Smooth muscle cell (in vitro differentiated cells): Measurements from ENCODE around the gene RPL22. TPM values are rescaled to one million over a fixed set of nuclear protein-coding genes. Genes with fewer than 3 reads are reported as not detected.

ENCODE experiments used
- DNase-seq: peaks from one replicate; lab custom pipeline; 2025; ENCODE audit not compliant: unreplicated experiment; lab: John Stamatoyannopoulos, UW
- H2AFZ ChIP-seq: fragments of 200-600 bp; sonication (generic); 2 replicates; pipeline ENCODE4 v1.6.0; 2016; ENCODE audit warnings: antibody characterized with exemption, low read depth, mild to moderate bottlenecking
- H3F3A ChIP-seq: fragments of 200-600 bp; sonication (generic); 2 replicates; pipeline ENCODE4 v1.6.0; 2017; ENCODE audit warnings: antibody characterized with exemption, low read depth
- H3K27ac ChIP-seq: fragments of 200-600 bp; sonication (generic); 2 replicates; pipeline ENCODE4 v1.5.1; 2016; ENCODE audit warnings: low read depth, mild to moderate bottlenecking
- H3K27me3 ChIP-seq: fragments of 200-600 bp; sonication (generic); 2 replicates; pipeline ENCODE4 v1.6.1; 2016; ENCODE audit warnings: low read depth, mild to moderate bottlenecking
- H3K36me3 ChIP-seq: fragments of 200-600 bp; sonication (generic); 2 replicates; pipeline ENCODE4 v1.5.1; 2016; ENCODE audit warnings: low read depth
- H3K4me1 ChIP-seq: fragments of 200-600 bp; sonication (generic); 2 replicates; pipeline ENCODE4 v1.5.1; 2016; ENCODE audit warnings: low read depth
- H3K4me2 ChIP-seq: fragments of 200-600 bp; sonication (generic); 2 replicates; pipeline ENCODE4 v1.6.0; 2016; ENCODE audit warnings: mild to moderate bottlenecking
- H3K4me3 ChIP-seq: fragments of 200-600 bp; sonication (generic); 2 replicates; pipeline ENCODE4 v1.5.1; 2016; ENCODE audit warnings: mild to moderate bottlenecking
- H3K79me2 ChIP-seq: fragments of 200-600 bp; sonication (generic); 2 replicates; pipeline ENCODE4 v1.6.0; 2016; ENCODE audit warnings: low read depth, mild to moderate bottlenecking
- H3K9ac ChIP-seq: fragments of 200-600 bp; sonication (generic); 2 replicates; pipeline ENCODE4 v1.6.0; 2016; ENCODE audit warnings: low read depth
- H3K9me3 ChIP-seq: fragments of 200-600 bp; sonication (generic); replicated peaks from 2 replicates; pipeline ENCODE4 v1.5.1; 2016; ENCODE audit warnings: low read depth
- H4K20me1 ChIP-seq: fragments of 200-600 bp; sonication (generic); 2 replicates; pipeline ENCODE4 v1.6.0; 2016; ENCODE audit warnings: low read depth
- CTCF ChIP-seq: fragments of 200-600 bp; sonication (generic); IDR thresholded peaks from 2 replicates; pipeline ENCODE4 v1.5.1; 2017; ENCODE audit warnings: borderline replicate concordance, mild to moderate bottlenecking, antibody characterized with exemption; ENCODE audit not compliant: insufficient read depth, poor library complexity, severe bottlenecking
- WGBS: methylation state at CpG from one replicate; pipeline ENCODE4 v1.1.7; 2016; ENCODE audit warnings: low lambda C conversion rate; 5-methylcytosine and 5-hydroxymethylcytosine counted together
- polyA plus RNA-seq: library from polyadenylated mRNA; unstranded; fragments of >200 nt; fragmentation: Nextera tagmentation; extraction: Ambion mirVana; gene quantifications from 2 replicates; pipeline ENCODE4 v1.2.1, GENCODE V29; 2016
- total RNA-seq: library from RNA; depleted of rRNA; stranded (reverse); fragments of >200 nt; gene quantifications from 2 replicates; pipeline ENCODE4 v1.2.3, GENCODE V29; 2014

Gene RPL22
- total and polyA plus RNA-seq, 2 experiments from 2014 or later, result 108 TPM

- peaks cover 14% of the 10 kb centered on the region for H4K20me1 ChIP-seq
- no peak overlapping the region for H3K4me3 ChIP-seq
- peak; percentile 59 for DNase-seq
- peaks cover 3% of the 10 kb centered on the region for H3K4me1 ChIP-seq
- H3K27me3 ChIP-seq, result peaks cover 92% of the 10 kb centered on the region
- no peak overlapping the region for H3K4me2 ChIP-seq
- peak; percentile 94 for TF ChIP-seq CTCF
- no peak overlapping the region for H2AFZ ChIP-seq
- H3K9me3 ChIP-seq, result no peaks in the 10 kb centered on the region
- H3K36me3 ChIP-seq, result no peaks in the 10 kb centered on the region
- no peak overlapping the region for H3K27ac ChIP-seq
- H3K79me2 ChIP-seq, result no peaks in the 10 kb centered on the region
- H3K9ac ChIP-seq, result no peak overlapping the region
- H3F3A ChIP-seq, result peaks cover 3% of the 10 kb centered on the region
- WGBS, result 10% methylated on average over 30 of the region's 30 CpGs
Observed at GRCh38 chr1:6246497-6247467, 47.4 kb upstream of the RPL22 start.

- WGBS, result 7% methylated on average over 37 of the region's 49 CpGs
- Histone ChIP-seq H3K4me3 (peak overlapping the region; percentile 1), H3K27ac (no peak overlapping the region), H4K20me1 (peaks cover 14% of the 10 kb centered on the region), H3K9me3 (no peaks in the 10 kb centered on the region), H3F3A (peaks cover 3% of the 10 kb centered on the region), H2AFZ (no peak overlapping the region), H3K27me3 (peaks cover 92% of the 10 kb centered on the region), H3K79me2 (no peaks in the 10 kb centered on the region), H3K36me3 (no peaks in the 10 kb centered on the region), H3K4me1 (peaks cover 9% of the 10 kb centered on the region), H3K4me2 (peak overlapping the region; percentile 74), H3K9ac (no peak overlapping the region)
- TF ChIP-seq CTCF, result no peak
- no peak for DNase-seq
Observed at GRCh38 chr1:6245869-6246496, 46.6 kb upstream of the RPL22 start.

GRCh38 chr1:6245086-6245868 is 45.9 kb upstream of the RPL22 start:
- Histone ChIP-seq H3K27ac (no peak overlapping the region), H2AFZ (no peak overlapping the region), H3K4me3 (peak overlapping the region; percentile 1), H3F3A (peaks cover 3% of the 10 kb centered on the region), H3K36me3 (no peaks in the 10 kb centered on the region), H3K9me3 (no peaks in the 10 kb centered on the region), H3K4me1 (peaks cover 16% of the 10 kb centered on the region), H4K20me1 (peaks cover 11% of the 10 kb centered on the region), H3K4me2 (peak overlapping the region; percentile 74), H3K79me2 (no peaks in the 10 kb centered on the region), H3K27me3 (peaks cover 92% of the 10 kb centered on the region), H3K9ac (no peak overlapping the region)
- peak; percentile 87 for TF ChIP-seq CTCF
- 2% methylated on average over 40 of the region's 79 CpGs for WGBS
- peak; percentile 62 for DNase-seq
